NOMO-1 treated with dmso at 0.1 percent for 144 hours (cell line): ENCODE results near the gene SCAPER.
"Not testable (repeated sequence)": the region's sequence is repeated elsewhere in the genome, so short reads cannot be mapped to it uniquely, and the experiment has no call there.

Experiments
- DNase-seq: peaks from one replicate; lab custom pipeline; 2025; ENCODE audit not compliant: unreplicated experiment; lab: John Stamatoyannopoulos, UW

Gene SCAPER

DNA sequence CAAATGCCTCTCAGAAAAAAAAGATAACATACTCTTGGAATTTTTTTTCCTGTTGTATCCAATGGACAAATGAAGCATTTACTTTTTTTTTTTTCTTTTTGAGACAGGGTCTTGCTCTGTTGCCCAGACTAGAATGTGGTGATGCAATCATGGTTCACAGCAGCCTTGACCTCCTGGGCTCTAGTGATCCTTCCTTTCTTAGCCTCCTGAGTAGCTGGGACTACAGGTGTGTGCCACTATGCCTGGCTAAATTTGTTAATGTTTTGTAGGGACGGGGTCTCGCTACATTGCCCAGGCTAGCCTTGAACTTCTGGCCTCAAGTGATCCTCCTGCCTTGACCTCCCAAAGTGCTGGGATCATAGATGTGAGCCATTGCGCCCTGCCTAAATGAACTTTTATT is 401.3 kb downstream of the SCAPER start:
- DNase-seq, result no peak

- DNase-seq, result no peak
Measured at GRCh38 chr15:76503121-76503520, 402.0 kb downstream of the SCAPER start.

- DNase-seq, result no peak
Measured at GRCh38 chr15:76502678-76503077, 402.5 kb downstream of the SCAPER start.

DNA sequence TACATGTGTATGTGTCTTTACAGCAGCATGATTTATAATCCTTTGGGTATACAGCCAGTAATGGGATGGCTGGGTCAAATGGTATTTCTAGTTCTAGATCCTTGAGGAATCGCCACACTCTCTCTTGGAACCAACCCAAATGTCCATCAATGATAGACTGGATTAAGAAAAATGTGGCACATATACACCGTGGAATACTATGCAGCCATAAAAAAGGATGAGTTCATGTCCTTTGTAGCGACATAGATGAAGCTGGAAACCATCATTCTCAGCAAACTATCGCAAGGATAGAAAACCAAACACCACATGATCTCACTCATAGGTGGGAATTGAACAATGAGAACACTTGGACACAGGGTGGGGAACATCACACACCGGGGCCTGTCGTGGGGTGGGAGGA is 403.0 kb downstream of the SCAPER start:
- not testable (repeated sequence) for DNase-seq

GRCh38 chr15:76501726-76502125 is 403.4 kb downstream of the SCAPER start:
- no peak for DNase-seq

- DNase-seq, result no peak
Measured at GRCh38 chr15:76501011-76501410, 404.1 kb downstream of the SCAPER start.

DNA sequence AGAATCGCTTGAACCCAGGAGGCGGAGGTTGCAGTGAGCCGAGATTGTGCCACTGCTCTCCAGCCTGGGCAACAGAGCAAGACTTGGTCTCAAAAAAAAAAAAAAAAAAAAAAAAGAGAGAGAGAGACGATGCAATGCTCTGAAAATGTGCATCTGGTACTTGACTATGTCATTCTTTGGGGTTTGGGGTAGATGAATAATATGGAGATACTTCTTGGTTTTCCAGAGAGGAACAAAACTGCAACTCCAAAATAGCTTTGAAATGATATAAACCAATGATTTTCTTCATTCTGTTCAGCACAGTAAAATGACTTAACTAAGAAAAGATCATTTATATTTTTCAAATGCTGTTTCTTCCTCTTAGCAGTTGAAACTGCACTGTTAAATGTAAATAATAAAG is 409.7 kb downstream of the SCAPER start:
- DNase-seq, result no peak

DNA sequence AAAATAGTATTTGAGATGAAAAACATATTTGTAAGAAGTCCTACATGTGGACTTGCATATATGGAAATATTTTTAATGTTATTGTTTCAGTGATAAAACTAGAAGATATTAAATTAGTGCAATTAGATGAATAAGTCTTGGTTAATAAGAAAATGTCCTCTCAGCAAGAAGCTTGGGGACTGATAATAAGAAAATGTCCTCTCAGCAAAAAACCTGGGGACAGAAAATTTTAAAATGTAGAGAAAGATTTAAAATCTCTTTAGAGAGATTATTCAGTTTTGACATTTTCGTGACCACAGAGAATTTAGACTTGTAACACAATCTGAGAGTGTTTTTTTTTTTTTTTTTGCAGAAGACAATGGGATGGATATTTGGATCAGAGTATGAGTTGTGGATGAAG is 412.6 kb downstream of the SCAPER start:
- no peak for DNase-seq

DNA sequence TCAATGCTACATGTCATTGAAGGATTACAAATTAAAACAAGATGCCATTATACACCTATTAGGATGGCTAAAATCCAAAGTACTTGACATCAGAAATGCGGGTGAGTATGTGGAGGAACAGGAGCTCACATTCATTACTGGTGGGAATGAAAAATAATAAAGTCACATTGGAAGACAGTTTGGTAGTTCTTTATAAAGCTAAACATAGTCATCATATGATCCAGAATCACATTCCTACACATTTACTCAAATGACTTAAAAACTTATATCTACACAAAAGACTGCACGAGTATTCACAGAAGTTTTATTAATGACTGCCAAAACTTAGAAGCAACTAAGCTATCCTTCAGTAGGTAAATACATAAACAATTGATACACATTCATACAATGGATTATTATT is 421.4 kb downstream of the SCAPER start:
- no peak for DNase-seq

DNA sequence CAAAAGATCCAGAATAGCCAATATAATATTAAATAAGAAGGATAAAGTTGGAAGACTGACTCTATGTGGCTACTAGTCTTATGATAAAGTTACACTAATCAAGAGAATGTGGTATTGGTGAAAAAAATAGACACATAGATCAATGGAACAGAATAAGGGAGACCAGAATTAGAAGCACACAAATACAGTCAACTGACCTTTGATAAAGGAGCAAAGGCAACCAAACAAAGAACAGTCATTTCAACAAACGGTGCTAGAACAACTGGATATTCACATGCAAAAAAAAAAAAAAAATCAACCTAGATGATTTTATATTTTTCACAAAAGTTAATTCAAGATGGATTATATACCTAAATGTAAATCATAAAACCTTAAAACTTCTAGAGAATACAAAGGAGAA is 422.1 kb downstream of the SCAPER start:
- DNase-seq, result no peak

- DNase-seq, result no peak
Measured at GRCh38 chr15:76480267-76480666, 424.9 kb downstream of the SCAPER start.

DNA sequence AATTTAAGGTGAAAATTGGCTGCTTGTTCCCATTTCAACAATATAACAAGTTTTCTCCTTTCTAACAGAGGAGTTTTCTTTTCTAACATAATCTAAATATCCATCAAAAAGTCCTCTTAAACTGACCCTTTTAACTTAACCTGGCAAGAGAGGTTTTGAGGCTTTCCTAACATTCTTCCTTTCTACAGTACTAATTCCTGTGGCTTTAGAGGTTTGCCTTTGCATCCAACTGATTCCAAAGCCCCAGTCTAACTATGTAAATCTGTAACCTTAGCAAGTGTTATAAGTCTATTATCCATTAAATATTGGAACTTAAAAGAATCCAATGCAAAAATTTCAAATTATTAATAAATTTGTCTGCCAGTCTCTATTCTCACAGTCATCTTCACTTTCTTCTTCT is 434.4 kb downstream of the SCAPER start:
- DNase-seq, result no peak

DNA sequence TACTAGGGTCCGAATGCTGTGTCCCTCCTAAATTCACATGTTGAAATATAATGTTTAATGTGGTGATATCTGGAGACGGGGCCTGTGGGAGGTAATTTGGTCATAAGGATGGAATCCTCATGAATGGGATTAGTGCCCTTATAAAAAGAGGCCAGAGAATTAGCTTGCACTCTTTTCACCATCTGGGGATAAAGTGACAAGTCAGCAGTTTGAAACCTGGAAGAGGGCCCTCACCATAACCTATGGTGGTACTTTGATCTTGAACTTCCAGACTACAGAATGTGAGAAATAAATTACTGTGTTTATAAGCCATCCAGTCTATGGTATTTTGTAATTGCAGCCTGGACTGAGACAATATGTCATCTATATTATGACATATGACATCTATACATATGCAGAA is 436.4 kb downstream of the SCAPER start:
- no peak for DNase-seq

- DNase-seq, result no peak
Measured at GRCh38 chr15:76467136-76467535, 438.0 kb downstream of the SCAPER start.

DNA sequence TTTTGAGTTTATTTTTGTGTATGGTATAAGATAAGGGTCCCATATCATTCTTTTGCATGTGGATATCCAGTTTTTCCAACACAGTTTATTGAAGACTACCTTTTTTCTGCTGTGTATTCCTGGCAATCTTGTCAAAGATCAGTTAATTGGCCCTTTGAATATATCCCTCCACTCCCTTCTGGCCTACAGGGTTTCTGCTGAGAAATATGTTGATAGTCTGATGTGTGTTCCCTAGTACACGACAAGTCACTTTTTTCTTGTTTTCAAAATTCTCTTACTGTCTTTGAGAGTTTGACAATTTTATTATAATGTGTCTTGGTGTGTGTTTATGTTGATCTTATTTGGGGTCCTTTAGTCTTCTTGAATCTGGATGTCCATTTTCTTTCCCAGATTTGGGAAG is 439.4 kb downstream of the SCAPER start:
- no peak for DNase-seq

GRCh38 chr15:76464247-76464646 is 440.9 kb downstream of the SCAPER start:
- no peak for DNase-seq

GRCh38 chr15:76460871-76461270 is 444.3 kb downstream of the SCAPER start:
- no peak for DNase-seq

DNA sequence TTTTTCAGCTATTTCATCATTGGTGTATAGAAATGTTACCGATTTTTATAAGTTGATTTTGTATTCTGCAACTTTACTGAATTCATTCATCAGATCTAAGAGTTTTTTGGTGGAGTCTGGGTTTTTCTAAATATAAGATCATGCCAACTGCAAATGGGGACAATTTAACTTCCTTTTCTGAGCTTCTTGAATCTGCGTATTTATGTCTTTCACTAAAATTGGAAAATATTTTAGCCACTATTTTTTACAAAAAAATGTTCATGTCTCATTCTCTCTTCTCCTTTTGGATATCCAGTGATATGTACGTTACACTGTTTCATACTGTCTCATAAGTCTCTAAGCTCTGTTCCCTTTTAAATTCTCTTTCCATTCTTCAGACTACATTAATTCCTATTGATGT is 444.8 kb downstream of the SCAPER start:
- DNase-seq, result no peak

- DNase-seq, result no peak
Measured at GRCh38 chr15:76451540-76451939, 453.6 kb downstream of the SCAPER start.

- DNase-seq, result no peak
Measured at GRCh38 chr15:76449455-76449854, 455.7 kb downstream of the SCAPER start.

- no peak for DNase-seq
Measured at GRCh38 chr15:76448755-76449154, 456.4 kb downstream of the SCAPER start.

GRCh38 chr15:76447728-76448441 is 457.3 kb downstream of the SCAPER start:
- no peak for DNase-seq

DNA sequence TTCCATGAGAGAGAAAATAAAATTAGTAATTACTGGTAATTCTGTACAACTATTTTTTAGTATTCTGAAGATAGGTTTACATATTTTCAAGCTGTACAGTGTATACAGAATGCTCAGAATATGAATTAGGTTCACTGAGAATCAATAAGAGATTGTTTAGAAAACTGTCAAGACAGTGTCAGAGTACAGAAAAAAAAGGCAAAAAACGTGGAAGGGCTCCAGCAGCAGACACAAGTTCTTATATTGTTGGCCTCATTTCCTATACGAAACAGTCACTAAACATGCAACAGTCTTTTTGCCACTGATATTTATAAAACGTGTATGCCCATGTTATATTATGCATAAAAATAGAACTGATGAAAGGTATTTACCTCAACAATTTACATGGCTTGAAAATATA is 464.7 kb downstream of the SCAPER start:
- no peak for DNase-seq
